HG03354 (cell line): ENCODE results near the gene GDF7.

Experiments used
- ATAC-seq: cut with Tn5 transposase; IDR thresholded peaks from one replicate; pipeline ENCODE4 v1.9.1; 2021; ENCODE audit warnings: mild to moderate bottlenecking; ENCODE audit not compliant: unreplicated experiment, poor library complexity, severe bottlenecking

GDF7 gene

DNA sequence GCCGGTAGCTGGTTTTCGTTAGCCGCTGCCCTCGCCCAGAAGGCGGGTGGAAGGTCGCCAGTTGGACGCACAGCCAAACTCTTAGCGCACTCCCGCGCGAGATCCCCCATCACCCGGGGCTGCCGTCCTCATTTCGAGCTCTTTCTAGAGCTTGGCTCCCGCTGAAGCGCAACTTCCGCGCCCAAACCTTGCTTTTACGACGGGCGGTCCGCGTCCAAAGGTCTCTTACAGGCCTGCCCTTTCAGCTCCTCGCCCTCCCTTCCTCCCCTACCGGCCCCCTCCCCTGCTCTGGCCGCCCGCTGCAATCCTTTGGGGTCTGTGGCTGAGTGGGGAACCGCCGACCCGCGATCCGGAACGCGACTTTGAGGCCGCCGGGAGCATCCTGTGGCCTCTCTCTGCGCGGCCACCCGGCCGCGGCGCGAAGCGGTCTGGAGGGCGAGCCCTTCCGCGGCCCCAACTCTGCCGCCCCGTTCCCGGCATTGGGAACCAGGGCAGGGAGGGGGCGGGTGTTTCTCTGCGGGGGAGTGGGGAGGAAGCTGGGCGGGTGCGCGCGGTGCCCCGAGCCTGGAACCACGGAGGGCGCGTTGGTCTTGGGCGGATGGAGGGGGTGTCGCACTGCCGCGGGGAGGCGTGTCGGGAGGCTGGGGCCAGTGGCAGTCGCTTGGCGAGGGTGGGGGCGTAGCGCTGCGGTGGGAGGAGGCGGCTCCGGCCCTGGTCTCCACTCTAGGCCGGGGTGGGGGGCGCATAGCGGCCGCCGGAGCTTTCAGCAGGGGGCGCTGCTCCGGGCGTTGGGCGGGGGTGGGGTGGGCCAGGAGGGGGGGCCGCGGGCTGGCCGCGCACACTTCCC is at the start of gene GDF7:
Gene GDF7 (plus strand): TSS at position 841 of the 847 bp plus-strand sequence. CDS start 96 bp downstream, outside the sequence.
- ATAC-seq, result peak; percentile 30

GRCh38 chr2:20617892-20618467 is 49.0 kb upstream of the GDF7 start:
- ATAC-seq, result peak; percentile 41

DNA sequence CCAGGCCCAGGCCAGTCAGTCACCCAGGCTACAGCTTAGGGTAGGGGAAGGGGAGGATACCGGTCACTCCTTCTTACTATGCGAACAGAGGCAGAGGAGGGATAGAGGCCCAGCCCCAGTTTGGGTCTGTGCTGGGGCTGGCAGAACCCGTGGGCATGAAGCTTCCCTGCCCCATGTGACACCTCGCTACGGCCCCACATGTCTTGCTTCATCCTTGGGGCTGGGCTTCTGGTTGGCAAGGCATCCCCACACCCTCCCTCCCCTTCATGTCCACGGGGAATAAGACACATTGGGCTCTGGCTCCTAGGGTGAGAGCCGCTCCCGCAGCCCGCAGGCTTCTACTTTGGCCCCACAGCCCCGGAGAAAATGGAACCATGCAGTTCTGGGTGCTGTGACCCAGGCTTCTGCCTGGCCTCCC is 48.5 kb upstream of the GDF7 start:
- no peak for ATAC-seq

- no peak for ATAC-seq
Measured at GRCh38 chr2:20618886-20619521, 47.9 kb upstream of the GDF7 start.

DNA sequence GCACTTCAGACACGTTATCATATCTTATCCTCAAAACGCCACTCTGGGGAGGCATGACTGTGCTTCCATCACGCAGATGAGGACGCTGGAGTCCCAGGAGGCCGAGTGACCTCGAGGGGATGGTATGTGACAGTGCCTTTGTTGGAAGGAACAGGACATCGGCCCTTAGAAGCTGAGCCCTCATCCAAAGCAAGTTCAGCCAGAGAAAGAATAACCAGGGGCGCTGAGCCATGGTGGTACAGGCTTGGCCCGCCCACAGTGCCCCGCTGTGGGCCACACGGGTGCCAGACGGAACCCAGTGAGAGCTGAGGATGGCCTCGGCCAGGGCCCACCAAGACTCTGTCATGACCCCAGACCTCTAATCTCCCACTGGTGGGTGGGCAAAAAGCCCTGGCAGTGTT is 47.3 kb upstream of the GDF7 start:
- no peak for ATAC-seq

DNA sequence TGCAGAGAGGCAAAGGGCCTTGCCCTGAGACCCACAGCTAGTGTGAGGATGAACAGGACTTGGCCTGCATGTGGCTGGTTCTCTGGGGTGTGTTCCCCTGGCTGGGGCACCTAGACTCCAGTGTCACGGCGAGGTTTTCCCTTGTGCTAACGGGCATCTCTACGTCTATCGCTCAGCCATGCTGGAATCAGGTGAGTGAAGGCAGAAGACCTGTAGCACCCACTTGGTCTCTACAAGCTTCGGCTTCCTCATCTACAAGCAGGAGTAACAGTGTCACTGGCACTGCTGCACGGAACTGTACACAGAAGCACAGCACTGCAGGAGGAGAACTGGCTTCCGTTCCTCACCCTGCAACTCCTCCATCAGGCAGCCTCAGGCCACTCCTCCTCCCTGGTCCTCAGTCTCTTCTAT is 46.7 kb upstream of the GDF7 start:
- no peak for ATAC-seq

DNA sequence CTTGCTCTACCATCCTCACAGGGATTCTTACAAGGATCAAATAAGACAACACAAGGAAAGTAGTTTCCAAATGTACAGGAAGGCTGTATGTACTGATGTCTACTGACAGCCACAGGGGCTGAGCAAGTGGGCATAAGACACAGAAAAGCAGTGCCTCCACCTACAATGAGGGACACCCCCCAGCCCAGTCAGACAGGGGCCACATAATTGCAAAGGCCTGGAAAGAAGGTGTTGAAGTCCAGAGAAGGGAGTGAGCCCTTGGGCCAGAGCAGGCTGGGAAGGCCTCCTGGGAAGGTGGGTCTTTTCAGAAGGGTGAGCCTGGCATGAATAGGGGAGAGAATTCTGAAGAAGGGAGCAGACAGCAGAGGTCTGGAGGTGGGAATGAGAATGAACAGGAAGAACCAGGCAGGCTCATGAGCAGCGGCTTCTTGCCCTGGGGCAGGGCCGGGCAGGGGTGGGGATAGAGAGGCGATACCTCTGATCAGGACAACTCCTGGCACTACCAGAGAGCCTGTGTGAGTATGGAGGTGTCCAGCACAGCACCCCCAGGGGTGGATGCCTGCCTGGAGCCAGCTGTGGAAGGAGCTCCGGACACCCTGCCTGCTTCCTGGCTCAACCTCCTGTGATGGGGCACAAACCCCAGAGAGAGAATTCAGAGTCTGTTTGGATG is 46.1 kb upstream of the GDF7 start:
- no peak for ATAC-seq

- no peak for ATAC-seq
Measured at GRCh38 chr2:20621366-20622295, 45.3 kb upstream of the GDF7 start.

DNA sequence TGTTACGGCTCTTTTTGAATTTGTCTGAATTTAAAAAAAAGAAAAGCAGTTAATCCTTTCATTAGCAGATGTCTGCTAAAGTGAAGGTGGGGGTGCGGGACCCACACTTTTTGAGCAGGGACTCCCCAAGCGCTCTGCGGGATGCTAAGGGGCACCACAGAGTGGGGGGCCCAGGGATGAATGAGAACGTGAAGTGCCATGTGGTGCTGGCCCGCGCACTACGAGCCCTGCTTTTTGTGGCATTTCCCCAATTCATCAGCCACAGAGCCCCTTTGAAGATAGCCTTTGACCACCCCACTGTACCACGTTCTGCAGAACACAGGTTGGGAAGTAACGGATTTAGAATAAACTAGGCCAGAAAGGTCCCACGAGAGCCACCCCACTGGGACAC is 44.7 kb upstream of the GDF7 start:
- ATAC-seq, result no peak

DNA sequence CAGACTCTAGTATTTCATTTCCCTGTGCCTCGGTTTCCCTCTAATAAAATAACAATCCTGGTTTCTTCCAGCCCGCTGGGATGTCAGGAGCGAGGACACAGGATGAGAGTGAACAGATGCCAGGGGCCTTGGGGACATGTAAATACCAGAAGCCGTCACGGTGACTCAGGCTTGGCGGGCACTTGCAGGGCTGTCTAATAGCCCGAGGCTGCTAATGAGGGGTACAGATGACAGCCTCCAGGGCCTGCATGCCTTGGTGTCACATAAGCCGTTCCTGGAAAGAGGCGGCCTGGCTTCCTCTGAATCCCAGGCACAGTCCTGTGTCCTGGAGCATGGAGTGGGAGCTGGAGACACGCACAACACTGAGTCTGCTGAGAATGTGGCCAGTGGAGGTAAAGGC is 44.2 kb upstream of the GDF7 start:
- ATAC-seq, result no peak

GRCh38 chr2:20623241-20623640 is 43.7 kb upstream of the GDF7 start:
- no peak for ATAC-seq

GRCh38 chr2:20623741-20624155 is 43.2 kb upstream of the GDF7 start:
- ATAC-seq, result no peak

- no peak for ATAC-seq
Measured at GRCh38 chr2:20624156-20624883, 42.6 kb upstream of the GDF7 start.

DNA sequence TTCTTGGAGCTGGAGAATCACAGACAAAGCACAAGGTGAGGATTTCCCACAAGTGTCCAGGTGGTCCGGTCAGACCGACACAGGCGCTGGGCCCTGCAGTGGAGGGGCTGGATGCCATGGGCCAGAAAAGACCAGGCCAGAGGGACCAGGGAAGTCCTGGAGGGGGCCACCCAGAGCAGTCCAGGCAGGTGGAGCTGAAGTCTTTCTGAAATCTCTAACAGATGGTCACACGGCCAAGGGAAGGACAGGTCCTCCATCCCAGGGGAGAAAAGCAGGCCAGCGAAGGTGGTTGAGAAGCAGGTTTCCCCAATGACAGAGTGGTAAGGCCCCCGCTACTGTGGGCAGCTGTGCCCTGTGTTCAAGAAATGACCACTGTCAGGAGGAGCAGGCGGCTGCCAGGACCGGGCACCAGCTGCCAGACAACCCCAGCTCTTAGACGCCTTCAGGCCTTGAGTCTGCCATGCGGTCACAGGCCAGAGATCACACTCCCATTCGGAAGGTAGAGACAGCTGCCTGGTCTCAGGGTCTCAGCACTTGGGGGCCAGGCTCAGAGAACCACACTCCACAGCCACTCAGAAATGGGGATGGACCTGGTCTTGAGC is 42.0 kb upstream of the GDF7 start:
- ATAC-seq, result no peak

DNA sequence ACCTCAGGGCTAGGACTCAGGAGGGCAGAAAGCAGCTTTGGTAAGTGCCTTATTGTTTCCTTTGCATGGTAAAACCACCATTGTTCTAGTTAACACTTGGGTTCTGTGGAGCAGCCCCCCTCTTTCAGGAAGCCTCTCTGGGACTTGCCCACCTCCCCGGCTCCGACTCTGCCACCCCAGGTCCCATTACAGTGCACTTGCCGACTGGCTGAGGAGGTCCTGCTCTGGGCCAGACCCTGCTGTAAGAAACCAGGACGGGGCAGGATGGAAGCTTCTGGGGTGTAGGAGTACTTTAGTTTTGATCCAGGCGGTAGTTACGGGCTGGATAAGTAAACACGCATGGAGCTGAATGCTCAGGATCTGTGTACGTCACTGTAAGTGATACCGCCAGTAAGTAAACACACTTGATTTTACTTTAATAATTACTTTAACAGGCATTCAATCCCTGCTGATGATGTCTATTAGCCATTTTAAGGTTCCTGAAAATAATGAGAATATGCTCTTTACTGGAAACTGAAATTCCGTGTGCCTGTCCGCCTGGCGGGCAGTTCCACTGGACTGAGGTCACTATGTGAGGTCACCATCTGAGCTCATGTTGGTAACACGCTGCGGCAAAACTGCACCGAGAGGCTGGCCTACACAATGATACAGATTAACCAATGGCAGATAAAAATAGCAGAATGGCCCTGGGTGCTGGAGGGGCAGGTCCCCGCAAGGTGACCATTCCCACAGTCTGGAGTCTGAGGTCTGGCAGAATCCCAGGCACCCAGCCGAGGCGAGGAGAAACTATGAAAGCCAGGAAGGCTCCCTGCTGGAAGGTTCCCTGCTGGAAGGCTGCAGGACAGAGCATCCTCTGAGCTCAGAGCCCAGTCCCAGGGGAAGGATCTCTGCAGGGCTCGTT is 41.2 kb upstream of the GDF7 start:
- no peak for ATAC-seq

DNA sequence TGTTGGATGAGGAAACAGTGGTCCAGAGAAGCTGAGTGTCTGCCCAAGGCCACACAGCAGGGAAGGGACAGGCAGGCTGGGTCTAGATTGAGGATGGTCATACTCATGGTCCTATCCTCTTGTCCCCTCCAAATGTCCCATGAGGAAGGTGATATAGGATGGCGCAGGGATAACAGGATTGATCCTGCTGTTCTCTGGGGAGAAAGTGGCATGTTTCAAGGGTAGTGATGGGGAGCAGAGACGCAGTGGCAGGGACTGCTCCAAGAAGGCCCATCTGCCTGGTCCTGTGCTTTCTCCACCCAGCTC is 40.6 kb upstream of the GDF7 start:
- no peak for ATAC-seq

DNA sequence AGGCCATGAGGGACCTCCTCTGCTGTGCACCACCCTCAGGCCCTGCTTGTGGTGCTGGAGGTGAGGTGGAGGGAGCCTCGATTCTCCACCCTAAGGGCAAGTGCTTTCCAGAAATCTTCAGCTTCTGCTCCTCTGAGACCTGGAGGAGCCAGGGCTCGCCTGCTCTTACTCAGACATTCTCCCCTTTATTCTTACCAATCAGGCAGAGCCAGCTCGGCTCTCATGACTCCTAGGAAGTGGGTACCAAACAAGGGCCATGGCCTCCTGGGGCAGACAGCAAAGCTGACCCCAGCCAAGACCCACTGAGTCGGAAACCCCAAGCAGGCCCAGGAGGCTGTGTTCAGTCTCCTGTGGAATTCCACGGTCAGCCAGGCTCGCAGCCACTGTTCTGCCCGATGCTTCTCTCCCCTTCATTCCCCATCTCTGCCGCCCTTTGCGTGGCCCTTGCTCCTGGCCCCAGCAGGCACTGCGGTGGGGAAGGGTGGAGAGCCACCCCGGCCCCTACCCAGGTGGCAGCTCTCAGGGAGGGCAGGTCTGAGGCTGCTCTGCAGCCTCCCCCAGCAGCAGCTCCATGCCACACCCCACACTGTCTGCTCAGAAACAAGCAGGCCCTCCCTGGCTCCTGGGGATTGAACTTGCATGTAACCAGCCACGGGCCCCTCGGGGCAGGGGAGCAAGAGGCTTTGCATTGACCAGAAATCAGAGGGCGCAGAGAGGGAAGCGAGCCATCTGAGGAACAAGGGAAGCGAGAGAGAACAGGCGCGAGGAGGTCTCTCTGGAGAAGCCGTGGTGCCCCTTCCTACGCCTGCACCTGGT is 40.0 kb upstream of the GDF7 start:
- ATAC-seq, result no peak
